Sciatic nerve (tissue), 2 donors: ENCODE results near the gene PPP2R5E. TPM values are rescaled to one million over a fixed set of nuclear protein-coding genes. Genes with fewer than 3 reads are reported as not detected.
A peak's percentile ranks its signal among the peaks of the same experiment; 100 is the strongest.
"Not testable (repeated sequence)": the region's sequence is repeated elsewhere in the genome, so short reads cannot be mapped to it uniquely, and the experiment has no call there.

Source experiments
- ATAC-seq: fragments of 200-7000 bp; cut with Tn5 transposase; one replicate; pipeline ENCODE4 v1.9.1; 2020; ENCODE audit warnings: mild to moderate bottlenecking, moderate library complexity
- DNase-seq: peaks from one replicate; pipeline ENCODE4 v3.0.0-alpha.2; 2020; ENCODE audit warnings: low spot score
- intact Hi-C: fragments of 100-400 bp; cut with DNase I; formaldehyde crosslinking; loops from one replicate; pipeline ENCODE4 v1.14.2; 2022
- total RNA-seq: library from RNA; stranded (reverse); fragmentation: NEBNext Ultra II Directional; extraction: Animal tissue kit (Norgen Biotek cat#: 25700); gene quantifications from one replicate; pipeline ENCODE4 v1.2.1, GENCODE V29; 2021
- donor health status: DM: no; HTN: no; CAD: no.
- donor health status: DM: no; HTN: no; CAD: no.

The PPP2R5E gene
- total RNA-seq, 1 donor from 2014 or later: 37.6 TPM

- no peak for ATAC-seq
- intact Hi-C loops: loop anchor here (5.0 kb wide), 1 partner anchor 1297 kb away; no protein-coding TSS in a partner anchor
- DNase-seq: no peak
Measured at GRCh38 chr14:63524537-63525155, 18.5 kb downstream of the PPP2R5E start.

- intact Hi-C loops: no loop called here
- DNase-seq: no peak
- no peak for ATAC-seq
Measured at GRCh38 chr14:63523735-63524426, 19.3 kb downstream of the PPP2R5E start.

GRCh38 chr14:63522511-63522910, 20.7 kb downstream of the PPP2R5E start:
- intact Hi-C loops, ATAC-seq, DNase-seq: not testable (repeated sequence)

GRCh38 chr14:63517354-63517753, 25.8 kb downstream of the PPP2R5E start:
- DNase-seq (no peak), ATAC-seq (no peak)
- intact Hi-C loops: no loop called here

- intact Hi-C loops: no loop called here
- DNase-seq: no peak
- ATAC-seq: no peak
Measured at GRCh38 chr14:63515240-63515639, 27.9 kb downstream of the PPP2R5E start.

- intact Hi-C loops: no loop called here
- DNase-seq (no peak), ATAC-seq (no peak)
Measured at GRCh38 chr14:63513756-63514155, 29.4 kb downstream of the PPP2R5E start.

GRCh38 chr14:63512861-63513260, 30.3 kb downstream of the PPP2R5E start:
- DNase-seq (no peak), ATAC-seq (no peak)
- intact Hi-C loops: no loop called here

GRCh38 chr14:63510538-63510937, 32.6 kb downstream of the PPP2R5E start:
- intact Hi-C loops: no loop called here
- no peak for ATAC-seq
- DNase-seq: no peak

GRCh38 chr14:63508033-63508432, 35.1 kb downstream of the PPP2R5E start:
- DNase-seq: no peak
- intact Hi-C loops: no loop called here
- ATAC-seq: no peak

GRCh38 chr14:63504648-63505047, 38.5 kb downstream of the PPP2R5E start:
- DNase-seq: no peak
- no peak for ATAC-seq
- intact Hi-C loops: no loop called here

- intact Hi-C loops: no loop called here
- ATAC-seq (no peak), DNase-seq (no peak)
Measured at GRCh38 chr14:63501429-63501828, 41.7 kb downstream of the PPP2R5E start.

GRCh38 chr14:63499701-63500250, 43.4 kb downstream of the PPP2R5E start:
- DNase-seq (no peak), ATAC-seq (peak; percentile 94)
- intact Hi-C loops: no loop called here

GRCh38 chr14:63496837-63497400, 46.3 kb downstream of the PPP2R5E start:
- intact Hi-C loops: no loop called here
- ATAC-seq: no peak

GRCh38 chr14:63493246-63493645, 49.9 kb downstream of the PPP2R5E start:
- DNase-seq (no peak), ATAC-seq (no peak)
- intact Hi-C loops: no loop called here

More at GRCh38 chr14:63496837-63497400, 46.3 kb downstream of the PPP2R5E start:
- no peak for DNase-seq

GRCh38 chr14:63492391-63492790, 50.8 kb downstream of the PPP2R5E start:
- ATAC-seq: no peak
- intact Hi-C loops: no loop called here
- no peak for DNase-seq

GRCh38 chr14:63487724-63488123, 55.5 kb downstream of the PPP2R5E start:
- ATAC-seq (no peak), DNase-seq (no peak)
- intact Hi-C loops: no loop called here

- DNase-seq: no peak
Measured at GRCh38 chr14:63486738-63487137, 56.4 kb downstream of the PPP2R5E start.

GRCh38 chr14:63483315-63483714, 59.9 kb downstream of the PPP2R5E start:
- no peak for ATAC-seq
- intact Hi-C loops: no loop called here
- no peak for DNase-seq

More at GRCh38 chr14:63486738-63487137, 56.4 kb downstream of the PPP2R5E start:
- no peak for ATAC-seq
- intact Hi-C loops: no loop called here

- no peak for ATAC-seq
- intact Hi-C loops: no loop called here
- DNase-seq: no peak
Measured at GRCh38 chr14:63480599-63480998, 62.6 kb downstream of the PPP2R5E start.

- intact Hi-C loops: no loop called here
Measured at GRCh38 chr14:63478437-63478852, 64.7 kb downstream of the PPP2R5E start.

More at GRCh38 chr14:63478437-63478852, 64.7 kb downstream of the PPP2R5E start:
- ATAC-seq (no peak), DNase-seq (no peak)
